SK-N-MC (cell line): Measurements from ENCODE around the gene PHLDA3.

Source experiments
- DNase-seq: peaks from one replicate; pipeline ENCODE4 v3.0.0-alpha.2; 2011; ENCODE audit warnings: low read depth, low spot score
- H3K27ac ChIP-seq: fragments of 200-600 bp; sonication (generic); 2 replicates; pipeline ENCODE4 v1.5.1; 2016; ENCODE audit warnings: mixed run types
- H3K36me3 ChIP-seq: fragments of 200-600 bp; sonication (generic); 2 replicates; pipeline ENCODE4 v1.6.1; 2017; ENCODE audit warnings: antibody characterized with exemption, low read length, mixed read lengths; ENCODE audit not compliant: insufficient read depth
- H3K4me3 ChIP-seq: fragments of 200-600 bp; sonication (generic); 2 replicates; pipeline ENCODE4 v1.5.1; 2016
- H3K9ac ChIP-seq: fragments of 200-600 bp; sonication (generic); 2 replicates; pipeline ENCODE4 v1.8.0; 2017; ENCODE audit warnings: mixed run types, mixed read lengths; ENCODE audit not compliant: insufficient read length
- H3K9me3 ChIP-seq: fragments of 200-600 bp; sonication (generic); 2 replicates; pipeline ENCODE4 v1.6.1; 2017; ENCODE audit warnings: low read depth, mild to moderate bottlenecking, antibody characterized with exemption, low read length, moderate library complexity, mixed read lengths
- EZH2 ChIP-seq: fragments of 200-600 bp; sonication (generic); IDR thresholded peaks from one replicate; pipeline ENCODE4 v1.6.1; 2017; ENCODE audit warnings: antibody characterized with exemption
- FOXP2 ChIP-seq: optimal IDR thresholded peaks from 2 replicates; pipeline ENCODE3; 2011; ENCODE audit warnings: mild to moderate bottlenecking, moderate library complexity; ENCODE audit not compliant: insufficient read depth; ENCODE audit errors: extremely low read length, control extremely low read depth
- POLR2AphosphoS5 ChIP-seq: IDR thresholded peaks from 2 replicates; pipeline ENCODE4 v1.6.1; 2012; ENCODE audit warnings: mild to moderate bottlenecking, low read depth, low read length, borderline replicate concordance

The PHLDA3 gene

DNA sequence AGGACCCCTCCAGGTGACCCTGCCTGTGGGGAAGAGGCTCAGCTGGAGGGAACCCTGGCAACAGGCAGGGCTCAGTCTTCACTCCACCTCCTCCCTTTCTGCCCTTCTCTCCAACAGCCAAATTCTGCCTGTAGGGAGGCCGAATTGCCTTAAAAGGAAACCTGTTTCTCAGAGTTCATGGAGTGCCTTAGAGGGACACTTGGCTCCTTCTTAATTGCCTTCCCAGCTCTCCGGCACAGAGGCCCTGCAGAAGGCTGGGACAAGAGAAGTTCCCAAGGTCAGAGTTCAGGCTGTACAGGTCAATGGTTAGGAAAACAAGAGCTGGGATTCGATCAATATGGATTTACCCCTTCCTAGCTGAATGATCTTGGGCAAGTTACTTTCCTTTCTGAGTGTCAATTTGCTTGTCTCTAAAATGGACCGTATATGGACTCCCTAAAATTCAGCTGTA lies 31.7 kb upstream of the PHLDA3 start:
- H3K36me3 ChIP-seq: peaks cover 12% of the 10 kb centered on the region; the same call in 1 of the 2 replicates
- TF ChIP-seq EZH2 (no peak), FOXP2 (no peak), POLR2AphosphoS5 (no peak)
- H3K9me3 ChIP-seq: no peaks in the 10 kb centered on the region
- DNase-seq: no peak
- no peak overlapping the region for H3K9ac ChIP-seq
- H3K4me3 ChIP-seq: no peak overlapping the region
- H3K27ac ChIP-seq: no peak overlapping the region

DNA sequence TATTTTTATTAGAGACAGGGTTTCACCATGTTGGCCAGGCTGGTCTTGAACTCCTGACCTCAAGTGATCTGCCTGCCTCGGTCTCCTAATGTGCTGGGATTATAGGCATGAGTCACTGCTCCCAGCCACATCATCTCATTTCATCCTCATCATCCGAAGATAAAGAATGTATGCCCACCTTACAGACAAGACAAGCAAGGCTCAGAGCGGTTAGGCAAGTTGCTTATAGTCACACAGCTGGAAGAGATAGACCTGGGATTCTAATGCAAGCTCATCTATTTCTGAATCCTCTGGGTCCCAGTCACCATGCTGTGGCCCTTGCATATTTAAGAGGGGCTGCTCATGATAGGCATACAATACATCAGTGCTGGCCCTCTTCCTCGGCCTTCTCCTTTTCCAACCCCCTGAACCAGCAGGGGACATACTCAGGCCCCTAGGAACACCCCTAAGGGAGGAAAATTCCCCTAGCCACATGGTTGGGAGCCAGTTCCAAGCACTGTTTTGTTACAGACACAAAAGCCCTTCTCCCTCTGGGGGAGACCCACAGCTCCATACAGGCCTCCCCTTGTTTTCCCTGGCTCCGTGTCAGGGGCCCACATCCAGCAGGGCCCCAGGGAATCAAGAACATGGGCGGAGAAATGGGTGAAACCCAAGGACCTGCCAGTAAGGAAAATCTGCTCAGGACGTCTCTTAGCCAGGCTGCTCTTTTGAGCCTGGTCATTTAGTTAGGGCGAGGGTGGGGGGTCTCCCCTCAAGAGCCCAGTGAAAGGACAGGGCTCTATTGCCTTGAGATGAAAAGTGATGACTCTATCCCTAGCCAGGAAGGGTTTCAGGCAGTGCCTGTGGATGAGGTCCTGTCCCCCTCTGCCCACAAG lies 31.0 kb upstream of the PHLDA3 start:
- Histone ChIP-seq H3K36me3 (peaks cover 18% of the 10 kb centered on the region; the same call in 1 of the 2 replicates), H3K9ac (no peak overlapping the region), H3K9me3 (no peaks in the 10 kb centered on the region), H3K27ac (no peak overlapping the region), H3K4me3 (no peak overlapping the region)
- TF ChIP-seq FOXP2 (no peak), EZH2 (no peak), POLR2AphosphoS5 (no peak)
- DNase-seq: no peak

GRCh38 chr1:201499191-201499590 lies 30.2 kb upstream of the PHLDA3 start:
- Histone ChIP-seq H3K36me3 (peaks cover 27% of the 10 kb centered on the region), H3K27ac (no peak overlapping the region), H3K9ac (no peak overlapping the region), H3K4me3 (no peak overlapping the region), H3K9me3 (no peaks in the 10 kb centered on the region)
- TF ChIP-seq FOXP2: no peak
- TF ChIP-seq EZH2: no peak
- no peak for TF ChIP-seq POLR2AphosphoS5
- DNase-seq: no peak

DNA sequence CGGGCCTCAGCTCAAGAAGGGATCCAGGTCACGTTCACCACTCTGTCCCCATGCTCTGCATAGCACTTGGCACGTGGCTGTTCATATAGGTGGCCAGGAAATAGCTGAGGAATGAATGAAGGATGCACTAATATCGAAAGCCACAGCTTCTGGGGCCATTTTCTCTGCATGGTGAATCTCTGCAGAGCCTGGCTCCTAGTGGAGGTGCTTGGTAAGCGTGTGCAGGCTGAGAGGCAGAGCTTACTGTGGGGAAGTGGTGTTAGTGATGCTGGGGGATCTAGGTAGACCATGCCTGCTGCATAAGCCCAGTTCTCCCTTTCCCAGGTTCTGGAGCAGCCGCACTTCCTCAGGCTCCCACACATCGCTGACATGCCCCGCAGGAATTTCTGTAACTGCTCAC lies 29.6 kb upstream of the PHLDA3 start:
- TF ChIP-seq EZH2: no peak
- no peak for TF ChIP-seq POLR2AphosphoS5
- no peak for TF ChIP-seq FOXP2
- Histone ChIP-seq H3K27ac (no peak overlapping the region), H3K4me3 (no peak overlapping the region), H3K9me3 (no peaks in the 10 kb centered on the region), H3K9ac (no peak overlapping the region), H3K36me3 (peaks cover 33% of the 10 kb centered on the region)
- DNase-seq: no peak

DNA sequence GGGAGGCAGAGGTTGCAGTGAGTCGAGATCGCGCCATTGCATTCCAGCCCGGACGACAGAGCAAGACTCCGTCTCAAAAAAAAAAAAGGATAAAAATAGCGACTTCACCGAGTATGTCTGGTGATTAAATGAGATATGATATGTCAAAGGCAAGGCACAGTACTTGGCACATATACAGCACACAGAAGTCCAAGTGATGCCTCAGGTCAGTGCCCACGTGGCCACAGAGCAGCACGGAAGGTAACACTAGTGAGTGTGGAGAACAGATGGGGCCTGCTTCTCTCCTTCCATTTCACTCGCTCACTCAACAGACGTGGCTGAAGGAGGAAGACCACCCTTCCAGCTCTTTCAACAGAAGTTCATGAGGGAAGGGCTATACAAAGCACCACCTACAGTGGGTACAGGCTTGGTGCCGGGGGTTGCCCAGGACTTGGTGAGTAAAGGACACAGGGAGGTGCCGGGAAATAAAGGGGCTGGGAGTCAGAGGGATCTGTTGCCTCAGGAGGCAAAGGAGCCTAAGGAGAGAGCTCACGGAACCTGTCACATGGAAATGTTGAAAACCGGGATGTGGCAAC lies 29.0 kb upstream of the PHLDA3 start:
- TF ChIP-seq EZH2 (no peak), POLR2AphosphoS5 (no peak), FOXP2 (no peak)
- no peak for DNase-seq
- peaks cover 38% of the 10 kb centered on the region for H3K36me3 ChIP-seq
- H3K27ac ChIP-seq: no peak overlapping the region
- no peak overlapping the region for H3K9ac ChIP-seq
- H3K9me3 ChIP-seq: no peaks in the 10 kb centered on the region
- H3K4me3 ChIP-seq: no peak overlapping the region

DNA sequence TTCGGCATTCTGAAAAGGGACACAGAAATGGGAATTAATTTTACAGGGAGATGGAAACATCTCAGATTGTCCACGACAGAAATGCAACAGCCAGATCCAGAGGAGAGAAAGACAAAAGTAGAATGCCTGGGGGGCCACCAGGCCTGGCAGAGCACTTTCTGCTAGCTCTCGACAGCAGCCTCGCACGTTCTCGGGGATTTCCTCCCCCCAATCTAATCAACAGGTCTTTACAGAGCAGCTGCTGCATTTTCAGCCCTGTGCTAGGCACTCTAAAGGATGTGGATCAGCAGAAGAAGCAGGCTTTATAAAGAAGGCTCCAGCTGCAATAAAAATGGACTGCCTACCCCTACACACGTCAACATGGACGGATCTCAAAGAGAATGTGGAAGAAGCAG lies 27.3 kb upstream of the PHLDA3 start:
- DNase-seq: no peak
- Histone ChIP-seq H3K9ac (no peak overlapping the region), H3K4me3 (no peak overlapping the region), H3K36me3 (peaks cover 43% of the 10 kb centered on the region), H3K9me3 (no peaks in the 10 kb centered on the region), H3K27ac (no peak overlapping the region)
- TF ChIP-seq POLR2AphosphoS5: no peak
- TF ChIP-seq FOXP2: no peak
- TF ChIP-seq EZH2: no peak

GRCh38 chr1:201495551-201496295 lies 26.7 kb upstream of the PHLDA3 start:
- Histone ChIP-seq H3K27ac (no peak overlapping the region), H3K9ac (no peak overlapping the region), H3K9me3 (no peaks in the 10 kb centered on the region), H3K4me3 (no peak overlapping the region), H3K36me3 (peaks cover 44% of the 10 kb centered on the region)
- no peak for TF ChIP-seq POLR2AphosphoS5
- TF ChIP-seq FOXP2: no peak
- TF ChIP-seq EZH2: no peak
- DNase-seq: no peak
